ENCODE data around the gene ONECUT1.
A peak's percentile ranks its signal among the peaks of the same experiment; 100 is the strongest.

Gene ONECUT1

GRCh38 chr15:52780172-52780980, 9.8 kb downstream of the ONECUT1 start:
- peak; percentile 68 for DNase-seq

- DNase-seq, result no peak
Measured at GRCh38 chr15:52778457-52778856, 11.7 kb downstream of the ONECUT1 start.

GRCh38 chr15:52772766-52773165, 17.4 kb downstream of the ONECUT1 start:
- no peak for DNase-seq

- DNase-seq, result no peak
Measured at GRCh38 chr15:52765785-52766184, 24.4 kb downstream of the ONECUT1 start.

- DNase-seq, result no peak
Measured at GRCh38 chr15:52764731-52765130, 25.4 kb downstream of the ONECUT1 start.

- no peak for DNase-seq
Measured at GRCh38 chr15:52762621-52763020, 27.5 kb downstream of the ONECUT1 start.

GRCh38 chr15:52760562-52760961, 29.6 kb downstream of the ONECUT1 start:
- DNase-seq, result no peak

GRCh38 chr15:52759969-52760368, 30.2 kb downstream of the ONECUT1 start:
- DNase-seq, result no peak

GRCh38 chr15:52757496-52757895, 32.6 kb downstream of the ONECUT1 start:
- no peak for DNase-seq

GRCh38 chr15:52751522-52751921, 38.6 kb downstream of the ONECUT1 start:
- DNase-seq, result no peak

- DNase-seq, result no peak
Measured at GRCh38 chr15:52749258-52749657, 40.9 kb downstream of the ONECUT1 start.

- no peak for DNase-seq
Measured at GRCh38 chr15:52746162-52746757, 43.9 kb downstream of the ONECUT1 start.

GRCh38 chr15:52745326-52746161, 44.6 kb downstream of the ONECUT1 start:
- no peak for DNase-seq

GRCh38 chr15:52738311-52738710, 51.8 kb downstream of the ONECUT1 start:
- DNase-seq, result no peak

- no peak for DNase-seq
Measured at GRCh38 chr15:52737720-52738119, 52.4 kb downstream of the ONECUT1 start.

GRCh38 chr15:52735231-52736089, 54.7 kb downstream of the ONECUT1 start:
- DNase-seq, result peak; percentile 83

- DNase-seq, result no peak
Measured at GRCh38 chr15:52734329-52734728, 55.8 kb downstream of the ONECUT1 start.

- DNase-seq, result no peak
Measured at GRCh38 chr15:52733696-52734255, 56.4 kb downstream of the ONECUT1 start.

- DNase-seq, result no peak
Measured at GRCh38 chr15:52733088-52733487, 57.0 kb downstream of the ONECUT1 start.

GRCh38 chr15:52732551-52732950, 57.6 kb downstream of the ONECUT1 start:
- no peak for DNase-seq

GRCh38 chr15:52731732-52732470, 58.2 kb downstream of the ONECUT1 start:
- DNase-seq, result no peak

- DNase-seq, result no peak
Measured at GRCh38 chr15:52731004-52731403, 59.1 kb downstream of the ONECUT1 start.
